Esophagus (tissue), 2 donors: ENCODE measurements around the gene IRGC. TPM values are rescaled to one million over a fixed set of nuclear protein-coding genes. Genes with fewer than 3 reads are reported as not detected.

Experiments used
- H3K27ac ChIP-seq, 2 donors: one replicate each; pipeline ENCODE4 v1.5.1; 2013; ENCODE audit warnings: low read depth in 2 of 2, mild to moderate bottlenecking in 2 of 2, inconsistent platforms in 1 of 2, low read length in 1 of 2, moderate library complexity in 1 of 2
- H3K27me3 ChIP-seq, 2 donors: one replicate each; pipeline ENCODE4 v1.6.1; 2013; ENCODE audit warnings: low read length in 2 of 2, control low read depth in 1 of 2, mild to moderate bottlenecking in 1 of 2; ENCODE audit not compliant: insufficient read depth in 2 of 2, control insufficient read depth in 1 of 2
- H3K36me3 ChIP-seq, 2 donors: one replicate each; pipeline ENCODE4 v1.6.1; 2013; ENCODE audit warnings: low read length in 1 of 2; ENCODE audit not compliant: control insufficient read depth in 2 of 2, insufficient read depth in 2 of 2
- H3K4me1 ChIP-seq, 2 donors: one replicate each; pipeline ENCODE4 v1.6.1; 2013; ENCODE audit warnings: low read length in 1 of 2; ENCODE audit not compliant: control insufficient read depth in 2 of 2, insufficient read depth in 2 of 2
- H3K4me3 ChIP-seq, 2 donors: one replicate each; pipeline ENCODE4 v1.5.1; 2013; ENCODE audit warnings: low read length in 2 of 2, mild to moderate bottlenecking in 2 of 2, low read depth in 1 of 2, moderate library complexity in 1 of 2
- H3K9me3 ChIP-seq, 2 donors: one replicate each; pipeline ENCODE4 v1.6.1; 2013; ENCODE audit warnings: mild to moderate bottlenecking in 2 of 2, low read depth in 1 of 2, low read length in 1 of 2, moderate library complexity in 1 of 2; ENCODE audit not compliant: control insufficient read depth in 2 of 2, insufficient read depth in 1 of 2
- WGBS, 2 donors: extraction: QIAGEN DNeasy Blood & Tissue Kit; methylation state at CpG; one replicate each; pipeline ENCODE4 v1.1.7; 2013; 5-methylcytosine and 5-hydroxymethylcytosine counted together
- polyA plus RNA-seq, 2 donors: library from polyadenylated mRNA; stranded (reverse); fragments of 200-250 nt; gene quantifications; one replicate each; pipeline ENCODE4 v1.2.3, GENCODE V29; 2013
- donor health status: healthy with polysubstance abuse.
- donor health status: Bipolar disorder and iron deficiency.

IRGC gene
- polyA plus RNA-seq, 2 donors, result not detected

- Histone ChIP-seq H3K4me1 (peaks cover 0 to 9% of the 10 kb centered on the region in 2 donors), H3K27ac (peak overlapping the region in 1 of 2 donors; percentile 26)
- WGBS, 2 donors, result 74 to 75% methylated on average over 7 of the region's 7 CpGs
These were observed 51.4 kb downstream of the IRGC start for GRCh38 chr19:43767316-43767715.

GRCh38 chr19:43767818-43768217, 51.9 kb downstream of the IRGC start:
- Histone ChIP-seq H3K27me3 (no peaks in the 10 kb centered on the region), H3K9me3 (no peaks in the 10 kb centered on the region), H3K4me1 (peaks cover 0 to 9% of the 10 kb centered on the region in 2 donors), H3K27ac (no peak overlapping the region), H3K36me3 (peaks cover 0 to 3% of the 10 kb centered on the region in 2 donors), H3K4me3 (no peak overlapping the region)
- WGBS, 2 donors, result 68 to 86% methylated on average over 1 of the region's 1 CpG

More at GRCh38 chr19:43767316-43767715, 51.4 kb downstream of the IRGC start:
- Histone ChIP-seq H3K9me3 (no peaks in the 10 kb centered on the region), H3K27me3 (no peaks in the 10 kb centered on the region), H3K4me3 (no peak overlapping the region), H3K36me3 (peaks cover 0 to 3% of the 10 kb centered on the region in 2 donors)

GRCh38 chr19:43768273-43769050, 52.6 kb downstream of the IRGC start:
- no peaks in the 10 kb centered on the region for H3K9me3 ChIP-seq
- 74 to 80% methylated on average over 15 of the region's 15 CpGs for WGBS, 2 donors
- peaks cover 0 to 8% of the 10 kb centered on the region in 2 donors for H3K4me1 ChIP-seq
- peaks cover 0 to 3% of the 10 kb centered on the region in 2 donors for H3K36me3 ChIP-seq
- no peaks in the 10 kb centered on the region for H3K27me3 ChIP-seq
- H3K27ac ChIP-seq, result no peak overlapping the region
- H3K4me3 ChIP-seq, result no peak overlapping the region

- H3K27ac ChIP-seq, result no peak overlapping the region
- WGBS, 2 donors, result 87 to 94% methylated on average over 14 of the region's 14 CpGs
- no peak overlapping the region for H3K4me3 ChIP-seq
- H3K4me1 ChIP-seq, result peaks cover 1 to 7% of the 10 kb centered on the region in 2 donors
- H3K36me3 ChIP-seq, result peaks cover 0 to 3% of the 10 kb centered on the region in 2 donors
- H3K9me3 ChIP-seq, result no peaks in the 10 kb centered on the region
- no peaks in the 10 kb centered on the region for H3K27me3 ChIP-seq
These were observed 53.4 kb downstream of the IRGC start for GRCh38 chr19:43769256-43769655.

Other genes starting within 250 kb of the IRGC start
- 10 to 100 TPM; 58.1 to 70.1 TPM for gene PHLDB3, start 211.3 kb upstream of the IRGC start, polyA plus RNA-seq
- 10 to 100 TPM; 50.5 to 78.9 TPM for gene ETHE1, start 188.9 kb upstream of the IRGC start, polyA plus RNA-seq
- gene ZNF575, start 182.9 kb upstream of the IRGC start, polyA plus RNA-seq, result 1 to 10 TPM in 1 of 2 donors, under 1 TPM in 1; 0.59 to 1.0 TPM
- 10 to 100 TPM; 13.7 to 14.4 TPM for gene XRCC1, start 140.5 kb upstream of the IRGC start, polyA plus RNA-seq
- 10 to 100 TPM; 13.5 to 17.6 TPM for gene PINLYP, start 140.3 kb upstream of the IRGC start, polyA plus RNA-seq
- 1 to 10 TPM; 3.1 to 4.1 TPM for gene IRGQ, start 119.9 kb upstream of the IRGC start, polyA plus RNA-seq
- gene ZNF576, start 119.5 kb upstream of the IRGC start, polyA plus RNA-seq, result 10 to 100 TPM in 1 of 2 donors, 1 to 10 TPM in 1; 6.8 to 13.0 TPM
- gene SRRM5, start 104.0 kb upstream of the IRGC start, polyA plus RNA-seq, result under 1 TPM; 0.14 to 0.71 TPM
- 10 to 100 TPM; 20.4 to 27.3 TPM for gene ZNF428, start 96.4 kb upstream of the IRGC start, polyA plus RNA-seq
- 10 to 100 TPM in 1 of 2 donors, 1 to 10 TPM in 1; 9.7 to 21.7 TPM for gene CADM4, start 76.2 kb upstream of the IRGC start, polyA plus RNA-seq
- 1 to 10 TPM; 5.4 to 5.6 TPM for gene PLAUR, start 45.9 kb upstream of the IRGC start, polyA plus RNA-seq
- 10 to 100 TPM; 15.8 to 23.2 TPM for gene SMG9, start 38.9 kb downstream of the IRGC start, polyA plus RNA-seq
- 1 to 10 TPM; 3.9 to 4.6 TPM for gene KCNN4, start 64.9 kb downstream of the IRGC start, polyA plus RNA-seq
- gene LYPD5, start 86.4 kb downstream of the IRGC start, polyA plus RNA-seq, result 10 to 100 TPM in 1 of 2 donors, 1 to 10 TPM in 1; 3.8 to 12.3 TPM
- 1 to 10 TPM; 1.6 to 3.2 TPM for gene ZNF283, start 111.2 kb downstream of the IRGC start, polyA plus RNA-seq
- gene ZNF404, start 167.9 kb downstream of the IRGC start, polyA plus RNA-seq, result 1 to 10 TPM in 1 of 2 donors, under 1 TPM in 1; 0.94 to 5.9 TPM
- 1 to 10 TPM; 3.0 to 3.2 TPM for gene ZNF45, start 219.2 kb downstream of the IRGC start, polyA plus RNA-seq
- gene ZNF221, start 235.2 kb downstream of the IRGC start, polyA plus RNA-seq, result 1 to 10 TPM in 1 of 2 donors, under 1 TPM in 1; 0.42 to 1.2 TPM